Activated CD8-positive, alpha-beta memory T cell treated with anti-CD3 and anti-CD28 coated beads for 1 hour (primary cell): ENCODE results near the gene USP8.

Experiments
- DNase-seq, 2 donors: peaks; one replicate each; pipeline ENCODE4 v3.0.0-alpha.2; 2020; ENCODE audit warnings: low read depth in 1 of 2; ENCODE audit errors: extremely low read depth in 1 of 2

Gene USP8

DNA sequence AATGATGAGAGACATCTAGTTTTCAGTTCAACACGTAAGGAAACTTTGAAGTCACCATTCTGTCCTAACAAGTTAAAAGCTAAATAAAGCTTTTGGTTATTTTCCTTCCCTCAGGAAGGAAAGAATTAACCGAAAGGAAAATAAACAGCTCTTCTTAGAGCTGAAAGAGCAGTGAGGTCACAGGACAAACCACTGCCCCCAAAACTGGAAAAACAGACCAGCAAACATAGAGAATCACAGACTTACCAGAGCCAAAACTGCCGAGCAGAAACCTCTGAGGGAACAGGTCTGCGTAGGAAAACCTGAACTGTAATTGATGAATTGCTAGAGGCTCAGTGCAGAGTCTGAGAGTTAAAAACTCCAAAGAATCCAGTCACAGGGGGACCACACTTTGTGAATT lies 107.6 kb downstream of the USP8 start:
- no peak for DNase-seq

- no peak for DNase-seq
Measured at GRCh38 chr15:50542887-50543210, 118.6 kb downstream of the USP8 start.

- DNase-seq = no peak
Measured at GRCh38 chr15:50543556-50543955, 119.4 kb downstream of the USP8 start.

DNA sequence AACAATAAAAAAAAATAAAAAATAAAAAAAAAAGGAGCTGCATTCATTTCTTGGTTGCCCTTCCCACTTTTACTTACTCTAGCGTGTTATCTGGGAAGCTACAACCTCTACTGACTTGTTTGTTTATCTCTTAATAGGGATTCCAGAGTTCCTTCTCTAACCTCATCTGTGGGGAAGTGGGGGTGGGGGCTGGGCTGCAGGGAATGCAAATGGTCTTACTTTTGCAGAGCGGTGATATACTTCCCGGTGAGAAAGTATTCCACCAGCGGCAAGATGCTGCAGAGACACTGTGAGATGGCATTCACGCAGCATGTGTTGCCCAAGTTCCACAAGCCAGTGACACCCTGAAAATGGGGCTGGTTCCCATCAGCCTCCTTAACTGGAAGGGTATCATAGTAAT lies 120.2 kb downstream of the USP8 start:
- DNase-seq = no peak

DNA sequence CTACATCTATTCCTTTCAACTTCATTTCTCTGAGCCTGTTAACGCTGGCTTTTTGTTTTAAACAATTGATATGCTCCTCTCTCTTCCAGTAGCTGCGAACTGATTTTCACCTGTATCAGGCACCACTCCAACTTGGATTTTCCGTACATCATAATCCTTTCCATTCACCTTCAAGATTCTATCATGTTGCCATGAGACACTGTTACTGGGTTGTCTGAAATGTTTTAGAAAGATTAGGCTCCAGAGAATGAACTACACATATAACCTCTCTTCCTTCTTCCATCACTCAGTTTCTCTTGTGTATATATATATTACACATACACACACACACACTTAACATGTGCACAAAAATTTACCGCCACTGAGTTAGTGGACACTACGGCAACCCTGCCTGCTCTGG lies 122.4 kb downstream of the USP8 start, which contains the start of gene USP50:
Gene USP50 (minus strand): TSS at position 101 of the 400 bp plus-strand sequence. CDS start 141 bp downstream, outside the sequence.
- no peak for DNase-seq

GRCh38 chr15:50549326-50549725 lies 125.1 kb downstream of the USP8 start:
- no peak for DNase-seq

GRCh38 chr15:50552238-50552637 lies 128.0 kb downstream of the USP8 start:
- no peak for DNase-seq

GRCh38 chr15:50556642-50557371 lies 132.6 kb downstream of the USP8 start:
- DNase-seq = no peak

- DNase-seq = no peak
Measured at GRCh38 chr15:50558012-50558411, 133.8 kb downstream of the USP8 start.

DNA sequence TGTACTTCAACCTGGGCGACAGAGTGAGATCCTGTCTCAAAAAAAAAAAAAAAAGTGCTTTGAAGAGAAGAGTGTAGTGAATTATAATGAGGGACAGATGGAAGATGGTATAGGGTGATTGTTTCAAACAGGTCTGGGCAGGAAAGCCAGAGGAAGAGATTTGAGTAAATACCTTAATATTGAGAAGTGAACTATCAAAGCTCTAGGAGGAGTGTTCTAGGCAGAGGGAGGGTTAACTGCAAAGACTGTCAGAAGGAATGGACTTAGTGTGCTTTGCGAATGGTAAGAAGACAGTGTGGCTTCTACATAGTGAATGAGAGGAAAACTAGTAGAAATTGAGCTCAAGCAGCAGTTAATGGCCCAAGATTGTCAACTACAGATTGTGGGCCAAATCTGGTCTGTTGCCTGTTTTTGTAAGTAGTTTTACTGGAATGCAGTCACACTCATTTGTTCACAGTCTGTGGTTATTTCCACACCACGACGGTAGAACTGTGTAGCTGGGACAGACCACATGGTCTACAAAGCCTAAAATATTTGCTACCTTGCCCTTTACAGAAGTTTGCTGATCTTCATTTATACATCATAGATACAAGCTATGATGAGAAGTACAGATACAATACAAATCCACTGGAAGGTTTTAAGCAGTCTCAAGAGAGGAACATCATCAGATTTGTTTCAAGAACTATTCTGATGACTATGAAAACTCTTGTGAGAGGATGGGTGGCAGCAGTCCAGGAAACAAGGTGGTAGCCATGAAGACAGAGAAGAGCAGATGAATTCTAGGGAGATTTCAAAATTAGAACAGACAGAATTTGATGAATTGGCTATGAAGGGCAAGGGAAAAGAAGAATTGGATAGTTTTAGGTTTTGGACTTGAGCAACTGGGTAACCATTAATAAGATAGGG lies 138.8 kb downstream of the USP8 start:
- no peak for DNase-seq

DNA sequence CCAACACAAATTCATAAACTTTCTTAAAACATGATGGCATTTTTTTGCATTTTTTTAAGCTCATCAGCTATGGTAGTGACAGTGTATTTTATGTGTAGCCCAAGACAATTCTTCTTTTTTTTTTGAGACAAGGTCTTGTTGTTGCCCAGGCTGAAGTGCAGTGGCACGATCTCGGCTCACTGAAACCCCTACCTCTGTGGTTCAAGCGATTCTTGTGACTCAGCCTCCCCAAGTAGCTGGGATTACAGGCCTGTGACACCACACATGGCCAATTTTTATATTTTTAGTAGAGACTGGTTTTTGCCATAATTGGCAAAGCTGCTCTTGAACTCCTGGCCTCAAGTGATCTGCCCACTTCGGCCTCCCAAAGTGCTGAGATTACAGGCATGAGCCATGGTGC lies 139.6 kb downstream of the USP8 start:
- no peak for DNase-seq
